ENCODE data around the gene ARHGAP6.

DNA sequence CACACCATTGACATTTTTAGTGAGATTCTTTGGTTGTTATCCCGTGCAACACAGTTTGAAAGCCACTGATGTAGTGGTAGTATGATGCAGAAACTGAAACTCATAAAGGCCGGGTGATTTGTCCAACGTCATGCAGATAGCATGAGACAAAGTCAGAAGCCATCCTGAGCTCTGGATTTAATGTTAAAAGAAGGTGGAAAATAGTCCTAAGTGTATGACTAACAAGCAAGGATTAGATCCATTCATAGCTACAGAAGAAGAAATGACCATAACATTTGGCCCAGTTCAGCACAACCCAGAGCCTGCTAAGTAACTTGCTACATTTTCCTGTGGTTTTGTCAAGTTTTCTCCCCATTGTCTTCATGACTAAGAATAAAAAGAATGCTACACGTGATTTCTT, 230.2 kb downstream of the ARHGAP6 start:
- no peak for TF ChIP-seq EP300 (IDR thresholded peaks at IDR 0.05; ENCODE audit: borderline replicate concordance)
- no peak for TF ChIP-seq EGR1 (IDR thresholded peaks at IDR 0.05)
- TF ChIP-seq YY1 (IDR thresholded peaks at IDR 0.05; ENCODE audit: low read depth): no peak
- no peak for TF ChIP-seq RAD21 (IDR thresholded peaks at IDR 0.05; ENCODE audit: low read depth)
- TF ChIP-seq, protein P1, sequence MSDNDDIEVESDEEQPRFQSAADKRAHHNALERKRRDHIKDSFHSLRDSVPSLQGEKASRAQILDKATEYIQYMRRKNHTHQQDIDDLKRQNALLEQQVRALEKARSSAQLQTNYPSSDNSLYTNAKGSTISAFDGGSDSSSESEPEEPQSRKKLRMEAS (IDR thresholded peaks at IDR 0.05): no peak
- no peak for TF ChIP-seq CREB1 (IDR thresholded peaks at IDR 0.05; ENCODE audit: low read depth)
- TF ChIP-seq, protein P2, sequence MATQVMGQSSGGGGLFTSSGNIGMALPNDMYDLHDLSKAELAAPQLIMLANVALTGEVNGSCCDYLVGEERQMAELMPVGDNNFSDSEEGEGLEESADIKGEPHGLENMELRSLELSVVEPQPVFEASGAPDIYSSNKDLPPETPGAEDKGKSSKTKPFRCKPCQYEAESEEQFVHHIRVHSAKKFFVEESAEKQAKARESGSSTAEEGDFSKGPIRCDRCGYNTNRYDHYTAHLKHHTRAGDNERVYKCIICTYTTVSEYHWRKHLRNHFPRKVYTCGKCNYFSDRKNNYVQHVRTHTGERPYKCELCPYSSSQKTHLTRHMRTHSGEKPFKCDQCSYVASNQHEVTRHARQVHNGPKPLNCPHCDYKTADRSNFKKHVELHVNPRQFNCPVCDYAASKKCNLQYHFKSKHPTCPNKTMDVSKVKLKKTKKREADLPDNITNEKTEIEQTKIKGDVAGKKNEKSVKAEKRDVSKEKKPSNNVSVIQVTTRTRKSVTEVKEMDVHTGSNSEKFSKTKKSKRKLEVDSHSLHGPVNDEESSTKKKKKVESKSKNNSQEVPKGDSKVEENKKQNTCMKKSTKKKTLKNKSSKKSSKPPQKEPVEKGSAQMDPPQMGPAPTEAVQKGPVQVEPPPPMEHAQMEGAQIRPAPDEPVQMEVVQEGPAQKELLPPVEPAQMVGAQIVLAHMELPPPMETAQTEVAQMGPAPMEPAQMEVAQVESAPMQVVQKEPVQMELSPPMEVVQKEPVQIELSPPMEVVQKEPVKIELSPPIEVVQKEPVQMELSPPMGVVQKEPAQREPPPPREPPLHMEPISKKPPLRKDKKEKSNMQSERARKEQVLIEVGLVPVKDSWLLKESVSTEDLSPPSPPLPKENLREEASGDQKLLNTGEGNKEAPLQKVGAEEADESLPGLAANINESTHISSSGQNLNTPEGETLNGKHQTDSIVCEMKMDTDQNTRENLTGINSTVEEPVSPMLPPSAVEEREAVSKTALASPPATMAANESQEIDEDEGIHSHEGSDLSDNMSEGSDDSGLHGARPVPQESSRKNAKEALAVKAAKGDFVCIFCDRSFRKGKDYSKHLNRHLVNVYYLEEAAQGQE (IDR thresholded peaks at IDR 0.05; ENCODE audit: low read depth): no peak
